Measurements from ENCODE around the gene GAB1.

DNA sequence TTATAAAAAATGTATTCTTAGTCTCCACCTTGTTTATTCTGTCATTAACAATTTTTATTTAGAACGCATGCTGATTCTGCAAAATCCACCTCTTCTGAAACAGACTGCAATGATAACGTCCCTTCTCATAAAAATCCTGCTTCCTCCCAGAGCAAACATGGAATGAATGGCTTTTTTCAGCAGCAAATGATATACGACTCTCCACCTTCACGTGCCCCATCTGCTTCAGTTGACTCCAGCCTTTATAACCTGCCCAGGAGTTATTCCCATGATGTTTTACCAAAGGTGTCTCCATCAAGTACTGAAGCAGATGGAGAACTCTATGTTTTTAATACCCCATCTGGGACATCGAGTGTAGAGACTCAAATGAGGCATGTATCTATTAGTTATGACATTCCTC is 101.3 kb downstream of the GAB1 start:
- no peak for TF ChIP-seq POLR2A (IDR thresholded peaks at IDR 0.05)
- TF ChIP-seq, protein P1, sequence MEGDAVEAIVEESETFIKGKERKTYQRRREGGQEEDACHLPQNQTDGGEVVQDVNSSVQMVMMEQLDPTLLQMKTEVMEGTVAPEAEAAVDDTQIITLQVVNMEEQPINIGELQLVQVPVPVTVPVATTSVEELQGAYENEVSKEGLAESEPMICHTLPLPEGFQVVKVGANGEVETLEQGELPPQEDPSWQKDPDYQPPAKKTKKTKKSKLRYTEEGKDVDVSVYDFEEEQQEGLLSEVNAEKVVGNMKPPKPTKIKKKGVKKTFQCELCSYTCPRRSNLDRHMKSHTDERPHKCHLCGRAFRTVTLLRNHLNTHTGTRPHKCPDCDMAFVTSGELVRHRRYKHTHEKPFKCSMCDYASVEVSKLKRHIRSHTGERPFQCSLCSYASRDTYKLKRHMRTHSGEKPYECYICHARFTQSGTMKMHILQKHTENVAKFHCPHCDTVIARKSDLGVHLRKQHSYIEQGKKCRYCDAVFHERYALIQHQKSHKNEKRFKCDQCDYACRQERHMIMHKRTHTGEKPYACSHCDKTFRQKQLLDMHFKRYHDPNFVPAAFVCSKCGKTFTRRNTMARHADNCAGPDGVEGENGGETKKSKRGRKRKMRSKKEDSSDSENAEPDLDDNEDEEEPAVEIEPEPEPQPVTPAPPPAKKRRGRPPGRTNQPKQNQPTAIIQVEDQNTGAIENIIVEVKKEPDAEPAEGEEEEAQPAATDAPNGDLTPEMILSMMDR (IDR thresholded peaks at IDR 0.05) = no peak
- TF ChIP-seq POLR2AphosphoS5 (IDR thresholded peaks at IDR 0.05) = no peak
